GM12878 (cell line): ENCODE results near the gene DGKI. TPM values are rescaled to one million over a fixed set of nuclear protein-coding genes. Genes with fewer than 3 reads are reported as not detected.

Experiments
- ATAC-seq: fragments of 200-7000 bp; cut with Tn5 transposase; 3 replicates; pipeline ENCODE4 v1.9.1; 2020; ENCODE audit warnings: mild to moderate bottlenecking, moderate library complexity
- BruUV-seq: library from RNA; stranded (reverse); fragments of 400-500 nt; replicated peaks from 2 replicates; lab custom pipeline; 2021; lab: Mats Ljungman, UMichigan
- CTCF ChIA-PET: fragments of 300-600 bp; sonication (Branson Sonifier 250); formaldehyde crosslinking; extraction: SDS; loops from one replicate; lab custom pipeline; 2021; ENCODE audit warnings: inconsistent platforms; lab: Yijun Ruan, JAX
- POLR2A ChIA-PET: fragments of 350-600 bp; formaldehyde crosslinking; extraction: SDS; loops from one replicate; lab custom pipeline; 2021; ENCODE audit warnings: inconsistent platforms; lab: Charles Lee
- RAD21 ChIA-PET: fragments of 300-600 bp; sonication (Branson Sonifier 250); formaldehyde crosslinking; loops from one replicate; lab custom pipeline; 2023; ENCODE audit warnings: antibody characterized with exemption; ENCODE audit not compliant: unreplicated experiment; lab: Charles Lee
- SMC1A ChIA-PET: fragments of 300-600 bp; sonication (Branson Sonifier 250); formaldehyde crosslinking; loops from one replicate; lab custom pipeline; 2023; ENCODE audit not compliant: unreplicated experiment, uncharacterized antibody; lab: Charles Lee
- DNase-seq: peaks from one replicate; pipeline ENCODE4 v3.0.0-alpha.2; 2011; ENCODE audit warnings: low read depth, low spot score
- FAIRE-seq: peaks from 3 replicates; lab custom pipeline; 2011; peaks lifted over from hg19 to GRCh38; lab: Jason Lieb, UNC
- H2AFZ ChIP-seq: 2 replicates; pipeline ENCODE4 v1.6.0; 2011; ENCODE audit warnings: low read depth, low read length, control low read depth; ENCODE audit not compliant: control insufficient read depth
- H3K27ac ChIP-seq: 2 replicates; pipeline ENCODE4 v1.5.1; 2011; ENCODE audit warnings: control low read depth; ENCODE audit not compliant: control insufficient read depth, insufficient read depth
- H3K27me3 ChIP-seq, 2 experiments: replicated peaks in 1 of 2; 2 replicates each; pipeline versions ENCODE4 v1.6.0 to v1.6.1; 2011; ENCODE audit warnings: low read length in 1 of 2; ENCODE audit not compliant: control insufficient read depth in 2 of 2, insufficient read depth in 2 of 2
- H3K36me3 ChIP-seq, 2 experiments: 2 replicates each; pipeline ENCODE4 v1.5.1; 2011; ENCODE audit warnings: low read length in 1 of 2; ENCODE audit not compliant: control insufficient read depth in 2 of 2, insufficient read depth in 2 of 2
- H3K4me1 ChIP-seq: 2 replicates; pipeline ENCODE4 v1.6.1; 2011; ENCODE audit warnings: mild to moderate bottlenecking, low read length, moderate library complexity, mixed read lengths; ENCODE audit not compliant: control insufficient read depth, insufficient read depth
- H3K4me2 ChIP-seq: 2 replicates; pipeline ENCODE4 v1.6.0; 2011; ENCODE audit warnings: control low read depth; ENCODE audit not compliant: control insufficient read depth, insufficient read depth
- H3K4me3 ChIP-seq: fragments of 200-600 bp; sonication (generic); 2 replicates; pipeline ENCODE4 v1.5.1; 2016
- H3K79me2 ChIP-seq: 2 replicates; pipeline ENCODE4 v1.6.0; 2011; ENCODE audit warnings: low read length; ENCODE audit not compliant: control insufficient read depth, insufficient read depth
- H3K9ac ChIP-seq: 2 replicates; pipeline ENCODE4 v1.8.0; 2011; ENCODE audit warnings: low read length, control low read depth, mixed read lengths; ENCODE audit not compliant: control insufficient read depth, insufficient read depth
- H3K9me3 ChIP-seq: replicated peaks from 3 replicates; pipeline ENCODE4 v1.5.1; 2011; ENCODE audit warnings: mild to moderate bottlenecking, low read length; ENCODE audit not compliant: control insufficient read depth, insufficient read depth
- H4K20me1 ChIP-seq: 2 replicates; pipeline ENCODE4 v1.6.0; 2011; ENCODE audit not compliant: control insufficient read depth, insufficient read depth
- ATF7 ChIP-seq: fragments of 450-650 bp; IDR thresholded peaks from 2 replicates; pipeline ENCODE4 v1.6.1; 2016; ENCODE audit warnings: low read depth, mild to moderate bottlenecking
- HCFC1 ChIP-seq: fragments of 150-350 bp; IDR thresholded peaks from 2 replicates; pipeline ENCODE4 v1.6.1; 2014; ENCODE audit warnings: low read length
- JUND ChIP-seq: IDR thresholded peaks from 2 replicates; pipeline ENCODE4 v1.6.1; 2012; ENCODE audit warnings: low read depth, mild to moderate bottlenecking, low read length, improper control_type of control experiment, moderate library complexity
- NFXL1 ChIP-seq: fragments of 450-650 bp; IDR thresholded peaks from 2 replicates; pipeline ENCODE4 v1.6.1; 2017; ENCODE audit warnings: antibody characterized with exemption, mild to moderate bottlenecking, borderline replicate concordance
- SMAD1 ChIP-seq: fragments of 450-650 bp; IDR thresholded peaks from 2 replicates; pipeline ENCODE4 v1.6.1; 2018; ENCODE audit warnings: mild to moderate bottlenecking, low read depth; ENCODE audit not compliant: partially characterized antibody
- SUZ12 ChIP-seq: fragments of 200-600 bp; sonication (generic); IDR thresholded peaks from one replicate; pipeline ENCODE4 v1.6.1; 2018; ENCODE audit warnings: antibody characterized with exemption, mild to moderate bottlenecking; ENCODE audit not compliant: unreplicated experiment
- ZNF24 ChIP-seq: fragments of 450-650 bp; IDR thresholded peaks from 2 replicates; pipeline ENCODE4 v1.6.1; 2017; ENCODE audit warnings: antibody characterized with exemption, mild to moderate bottlenecking
- WGBS: methylation state at CpG from one replicate; pipeline ENCODE4 v1.1.6; 2016; ENCODE audit warnings: low lambda C conversion rate; ENCODE audit not compliant: insufficient replicate concordance, insufficient coverage; ENCODE audit errors: missing lambda C conversion rate; 5-methylcytosine and 5-hydroxymethylcytosine counted together
- in situ Hi-C: fragments of 300-500 bp; cut with MboI; formaldehyde crosslinking; loops from 9 replicates; pipeline ENCODE4 v1.14.3; 2018; ENCODE audit warnings: mixed read lengths
- intact Hi-C: fragments of 100-400 bp; cut with micrococcal nuclease; formaldehyde crosslinking; loops from one replicate; pipeline ENCODE4 v1.14.2; 2022; ENCODE audit not compliant: unreplicated experiment
- polyA plus RNA-seq, 11 experiments: library from polyadenylated mRNA; depleted of rRNA in 4 of 11; unstranded in 6 of 11; stranded (reverse) in 5 of 11; fragments of >200 nt; fragmentation: Nextera tagmentation in 4 of 11; fragmentation: Illumina TruSeq in 1 of 11; extraction: Ambion mirVana in 4 of 11; extraction: Trizol in 1 of 11; gene quantifications; 1 replicate in 1 of 11; 2 replicates in 10 of 11; pipeline versions ENCODE4 v1.2.1 to v1.2.3, GENCODE V29; 2011 to 2016; ENCODE audit warnings: inconsistent platforms in 2 of 11, missing spikeins in 2 of 11, low read depth in 1 of 11
- total RNA-seq, 4 experiments: library from RNA; depleted of rRNA in 3 of 4; stranded (reverse); fragments of >200 nt in 3 of 4; fragmentation: Illumina TruSeq in 1 of 4; extraction: Trizol in 1 of 4; gene quantifications; 2 replicates each; pipeline versions ENCODE4 v1.2.1 to v1.2.3, GENCODE V29; 2013 to 2021
- TF ChIP-seq, protein P1 (sequence below): fragments of 450-650 bp; IDR thresholded peaks from 2 replicates; pipeline ENCODE4 v1.6.1; 2014; ENCODE audit warnings: mild to moderate bottlenecking
- TF ChIP-seq, protein P2 (sequence below): fragments of 450-650 bp; IDR thresholded peaks from 2 replicates; pipeline ENCODE4 v1.6.1; 2017; ENCODE audit warnings: borderline replicate concordance
- TF ChIP-seq, protein P3 (sequence below): IDR thresholded peaks from 2 replicates; pipeline ENCODE4 v1.6.1; 2011; ENCODE audit warnings: borderline replicate concordance, low read depth, mild to moderate bottlenecking, moderate library complexity, mixed read lengths, low read length; ENCODE audit not compliant: insufficient read depth; ENCODE audit errors: extremely low read length

DGKI gene
- total and polyA plus RNA-seq, 10 of the 15 experiments (the other 5 are each of a cell fraction or from before 2014, with no cell fraction given) = 10.4 to 37.1 (median 22.1) TPM

DNA sequence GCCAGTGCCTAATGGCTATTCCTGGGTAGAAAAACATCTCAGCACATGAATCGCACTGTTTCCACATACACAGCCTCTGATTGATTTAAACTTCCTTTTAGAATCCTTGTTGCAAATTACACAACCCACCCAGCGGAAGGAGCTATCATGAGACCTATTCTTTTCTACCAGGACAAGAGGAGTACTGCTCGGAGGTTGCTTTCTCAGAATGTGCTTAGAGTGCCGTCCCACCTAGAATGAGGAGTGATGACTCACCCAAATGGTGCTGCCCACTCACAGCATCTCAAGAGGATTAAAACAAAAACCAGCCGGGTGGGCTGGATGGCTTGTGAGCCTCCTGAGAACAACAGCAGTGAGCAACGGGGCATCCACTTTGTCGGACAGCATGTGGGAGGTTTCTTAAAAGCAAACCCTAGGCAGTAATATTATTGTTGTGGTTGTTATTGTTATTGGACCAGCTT lies 128.9 kb downstream of the DGKI start:
- no peak overlapping the region for H3K9ac ChIP-seq
- POLR2A ChIA-PET = interaction anchor here (1.4 kb wide), 2 partner anchors 18 to 22 kb away, joined by 3 to 4 read pairs; no protein-coding TSS in a partner anchor
- in situ Hi-C loops (no loop called here), intact Hi-C loops (no loop called here)
- DNase-seq = peak; percentile 3
- WGBS = 22% methylated on average over 7 of the region's 7 CpGs
- no peak for FAIRE-seq
- no peaks in the 10 kb centered on the region for H3K79me2 ChIP-seq
- H4K20me1 ChIP-seq = no peaks in the 10 kb centered on the region
- BruUV-seq = no TSS peak
- no peak overlapping the region for H3K27ac ChIP-seq
- no peaks in the 10 kb centered on the region for H3K9me3 ChIP-seq
- no peak overlapping the region for H3K4me3 ChIP-seq
- no peaks in the 10 kb centered on the region for H3K27me3 ChIP-seq
- RAD21 ChIA-PET = interaction anchor here (1.1 kb wide), 1 partner anchor 36 kb away, joined by 3 read pairs; no protein-coding TSS in a partner anchor
- CTCF ChIA-PET = no interaction called here
- SMC1A ChIA-PET = interaction anchor here (0.7 to 9.2 kb wide), 4 partner anchors 8 to 58 kb away, joined by 3 to 69 read pairs (median 6); no protein-coding TSS in a partner anchor
- H3K4me1 ChIP-seq = no peaks in the 10 kb centered on the region
- ATAC-seq = peak; percentile 80
- H3K36me3 ChIP-seq = no peaks in the 10 kb centered on the region
- H2AFZ ChIP-seq = no peak overlapping the region
- TF ChIP-seq ATF7 (peak; percentile 26; the same call in 1 of the 2 replicates), JUND (no peak), NFXL1 (no peak)
- TF ChIP-seq, protein P1, sequence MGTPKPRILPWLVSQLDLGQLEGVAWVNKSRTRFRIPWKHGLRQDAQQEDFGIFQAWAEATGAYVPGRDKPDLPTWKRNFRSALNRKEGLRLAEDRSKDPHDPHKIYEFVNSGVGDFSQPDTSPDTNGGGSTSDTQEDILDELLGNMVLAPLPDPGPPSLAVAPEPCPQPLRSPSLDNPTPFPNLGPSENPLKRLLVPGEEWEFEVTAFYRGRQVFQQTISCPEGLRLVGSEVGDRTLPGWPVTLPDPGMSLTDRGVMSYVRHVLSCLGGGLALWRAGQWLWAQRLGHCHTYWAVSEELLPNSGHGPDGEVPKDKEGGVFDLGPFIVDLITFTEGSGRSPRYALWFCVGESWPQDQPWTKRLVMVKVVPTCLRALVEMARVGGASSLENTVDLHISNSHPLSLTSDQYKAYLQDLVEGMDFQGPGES = no peak
- no peak overlapping the region for H3K4me2 ChIP-seq

DNA sequence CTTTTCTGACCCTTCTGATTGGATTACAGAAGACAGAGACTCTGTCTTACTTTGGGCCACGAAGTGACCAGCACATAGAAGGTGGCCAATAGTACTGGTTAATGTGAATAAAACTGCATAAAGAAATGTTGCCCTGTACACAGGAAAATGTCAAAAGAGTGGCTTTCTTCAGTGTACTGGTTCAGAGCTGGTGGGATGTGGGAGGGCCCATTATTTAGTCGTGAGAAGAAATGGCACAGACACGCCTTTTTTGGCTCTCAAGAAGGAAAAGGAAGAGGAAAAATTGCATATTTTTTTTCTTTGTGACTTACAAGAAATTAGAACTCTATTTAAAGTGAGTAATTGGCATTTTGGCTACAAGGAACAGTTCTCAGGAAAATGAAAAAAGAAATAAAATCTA lies 129.7 kb downstream of the DGKI start:
- in situ Hi-C loops (no loop called here), intact Hi-C loops (no loop called here)
- DNase-seq = no peak
- BruUV-seq = no TSS peak
- Histone ChIP-seq H3K4me1 (no peaks in the 10 kb centered on the region), H3K27me3 (no peaks in the 10 kb centered on the region), H3K79me2 (no peaks in the 10 kb centered on the region), H3K9me3 (no peaks in the 10 kb centered on the region), H4K20me1 (no peaks in the 10 kb centered on the region), H3K4me2 (no peak overlapping the region), H2AFZ (no peak overlapping the region), H3K9ac (no peak overlapping the region), H3K4me3 (no peak overlapping the region), H3K27ac (no peak overlapping the region), H3K36me3 (no peaks in the 10 kb centered on the region)
- TF ChIP-seq, protein P2, sequence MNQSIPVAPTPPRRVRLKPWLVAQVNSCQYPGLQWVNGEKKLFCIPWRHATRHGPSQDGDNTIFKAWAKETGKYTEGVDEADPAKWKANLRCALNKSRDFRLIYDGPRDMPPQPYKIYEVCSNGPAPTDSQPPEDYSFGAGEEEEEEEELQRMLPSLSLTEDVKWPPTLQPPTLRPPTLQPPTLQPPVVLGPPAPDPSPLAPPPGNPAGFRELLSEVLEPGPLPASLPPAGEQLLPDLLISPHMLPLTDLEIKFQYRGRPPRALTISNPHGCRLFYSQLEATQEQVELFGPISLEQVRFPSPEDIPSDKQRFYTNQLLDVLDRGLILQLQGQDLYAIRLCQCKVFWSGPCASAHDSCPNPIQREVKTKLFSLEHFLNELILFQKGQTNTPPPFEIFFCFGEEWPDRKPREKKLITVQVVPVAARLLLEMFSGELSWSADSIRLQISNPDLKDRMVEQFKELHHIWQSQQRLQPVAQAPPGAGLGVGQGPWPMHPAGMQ = no peak
- no peak for TF ChIP-seq HCFC1
- TF ChIP-seq ZNF24 = no peak
- TF ChIP-seq SMAD1 = no peak
- TF ChIP-seq, protein P3, sequence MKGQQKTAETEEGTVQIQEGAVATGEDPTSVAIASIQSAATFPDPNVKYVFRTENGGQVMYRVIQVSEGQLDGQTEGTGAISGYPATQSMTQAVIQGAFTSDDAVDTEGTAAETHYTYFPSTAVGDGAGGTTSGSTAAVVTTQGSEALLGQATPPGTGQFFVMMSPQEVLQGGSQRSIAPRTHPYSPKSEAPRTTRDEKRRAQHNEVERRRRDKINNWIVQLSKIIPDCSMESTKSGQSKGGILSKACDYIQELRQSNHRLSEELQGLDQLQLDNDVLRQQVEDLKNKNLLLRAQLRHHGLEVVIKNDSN = no peak
- TF ChIP-seq SUZ12 = no peak
- ChIA-PET RAD21 (interaction anchor here (1.1 to 1.3 kb wide), 3 partner anchors 37 to 178 kb away, joined by 3 read pairs; no protein-coding TSS in a partner anchor), POLR2A (interaction anchor here (1.1 to 1.4 kb wide), 3 partner anchors 19 to 23 kb away, joined by 3 to 4 read pairs (median 3); no protein-coding TSS in a partner anchor), SMC1A (interaction anchor here (0.7 to 9.2 kb wide), 5 partner anchors 9 to 62 kb away, joined by 3 to 69 read pairs (median 5); no protein-coding TSS in a partner anchor), CTCF (no interaction called here)
- ATAC-seq = no peak
- WGBS = 0% methylated on average over 3 of the region's 3 CpGs
- FAIRE-seq = no peak
